Amygdala (tissue), 56 donors: Measurements from ENCODE around the gene CRTAC1.

Source experiments
- DNase-seq, 56 donors: peaks; one replicate each; lab custom pipeline; 2025; lab: John Stamatoyannopoulos, UW

CRTAC1 gene

GRCh38 chr10:97975598-97975997 lies 54.8 kb downstream of the CRTAC1 start:
- DNase-seq = no peak

- DNase-seq = peak in 30 of 56 donors; percentile 2 to 45 (median 18)
These were observed 55.6 kb downstream of the CRTAC1 start for GRCh38 chr10:97974526-97975525.

DNA sequence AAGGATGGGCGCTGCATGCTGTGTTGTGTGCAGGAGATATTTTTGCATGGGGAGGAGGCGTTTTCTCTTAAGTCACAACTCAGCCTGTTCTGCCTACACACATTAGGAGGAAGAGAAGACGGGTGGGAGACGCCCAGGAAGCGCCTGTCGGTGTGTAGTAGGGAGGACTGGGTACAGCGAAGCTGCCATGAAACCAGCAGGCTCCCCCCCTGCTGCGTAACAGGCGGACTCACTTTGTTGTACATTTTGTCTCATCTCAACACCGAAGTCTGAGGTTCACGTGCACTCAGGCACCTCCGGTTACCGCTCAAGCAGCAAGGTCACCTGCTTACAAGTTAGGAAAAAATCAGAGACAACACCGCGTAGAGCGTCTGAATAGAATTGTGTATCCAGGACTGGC lies 56.3 kb downstream of the CRTAC1 start:
- DNase-seq = peak in 28 of 56 donors; percentile 2 to 64 (median 18)

GRCh38 chr10:97969538-97970079 lies 60.8 kb downstream of the CRTAC1 start:
- no peak for DNase-seq

GRCh38 chr10:97964748-97965147 lies 65.7 kb downstream of the CRTAC1 start:
- no peak for DNase-seq

DNA sequence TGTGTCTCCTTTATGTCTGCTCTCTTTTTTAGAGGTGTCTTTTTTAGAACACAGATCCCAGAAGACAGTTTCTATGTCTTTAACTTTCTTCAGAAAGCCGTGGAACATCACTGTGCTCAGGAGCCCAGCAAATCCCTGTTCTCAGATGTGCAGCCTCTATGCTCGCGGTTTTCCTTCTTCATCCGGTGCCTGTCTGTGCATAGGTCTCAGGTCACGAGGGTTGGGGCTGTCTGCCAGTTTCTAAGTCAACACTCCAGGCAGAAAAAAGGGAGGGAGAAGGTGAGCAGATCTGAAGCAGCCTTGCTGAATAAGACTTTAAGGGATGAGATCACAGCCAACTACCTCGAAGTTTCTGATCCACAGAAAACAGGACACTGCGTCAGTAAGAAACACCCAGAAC lies 68.5 kb downstream of the CRTAC1 start:
- no peak for DNase-seq

- no peak for DNase-seq
These were observed 70.0 kb downstream of the CRTAC1 start for GRCh38 chr10:97960269-97961056.

DNA sequence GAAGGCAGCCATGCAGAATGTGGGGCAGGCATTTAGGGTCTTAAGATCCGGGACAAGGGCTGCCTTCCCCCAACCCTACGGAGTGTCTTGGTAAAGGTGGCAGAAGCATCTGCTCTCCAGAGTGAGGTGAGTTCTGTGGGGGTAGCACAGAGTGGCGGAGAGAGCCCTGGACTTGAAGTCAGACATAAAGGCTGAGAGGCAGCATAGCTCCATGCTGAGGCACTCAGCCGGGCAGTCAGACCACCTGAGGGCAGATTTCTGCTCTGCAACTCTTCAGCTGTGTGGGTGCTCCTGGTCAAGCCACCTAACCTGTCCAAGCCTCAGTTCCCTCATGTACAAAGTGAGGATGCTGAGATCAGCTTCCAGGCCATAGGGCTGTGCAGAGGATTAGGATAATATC lies 81.0 kb downstream of the CRTAC1 start:
- DNase-seq = no peak

GRCh38 chr10:97948822-97949221 lies 81.6 kb downstream of the CRTAC1 start:
- DNase-seq = no peak

GRCh38 chr10:97944772-97945171 lies 85.6 kb downstream of the CRTAC1 start:
- no peak for DNase-seq

- DNase-seq = no peak
These were observed 87.1 kb downstream of the CRTAC1 start for GRCh38 chr10:97943294-97943693.

- DNase-seq = no peak
These were observed 89.9 kb downstream of the CRTAC1 start for GRCh38 chr10:97940534-97940933.

GRCh38 chr10:97939446-97939990 lies 90.9 kb downstream of the CRTAC1 start:
- peak in 1 of 56 donors; percentile 12 for DNase-seq

GRCh38 chr10:97937928-97938327 lies 92.5 kb downstream of the CRTAC1 start:
- DNase-seq = no peak

DNA sequence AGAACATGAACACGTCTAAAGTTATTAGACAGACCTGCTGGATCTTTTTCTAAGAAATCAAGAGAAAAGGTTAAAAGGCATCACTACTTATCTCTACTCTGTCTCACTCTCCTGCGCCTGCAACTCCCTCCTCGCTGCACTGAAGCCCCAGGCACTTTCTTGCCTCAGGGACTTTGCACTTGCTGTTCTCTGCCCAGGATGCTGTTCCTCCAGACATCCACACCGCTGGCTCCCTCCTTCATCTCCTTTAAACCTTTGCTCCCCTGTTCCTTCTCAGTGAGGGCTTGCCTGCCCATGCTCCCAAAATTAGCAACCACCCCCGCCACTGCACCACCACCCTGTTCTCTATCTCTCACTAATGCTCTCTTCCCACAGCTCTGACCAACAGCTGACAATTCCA lies 93.4 kb downstream of the CRTAC1 start:
- no peak for DNase-seq

GRCh38 chr10:97936126-97936525 lies 94.3 kb downstream of the CRTAC1 start:
- DNase-seq = no peak

GRCh38 chr10:97932932-97933530 lies 97.4 kb downstream of the CRTAC1 start:
- DNase-seq = no peak

GRCh38 chr10:97931041-97931440 lies 99.4 kb downstream of the CRTAC1 start:
- DNase-seq = no peak

- DNase-seq = no peak
These were observed 101.5 kb downstream of the CRTAC1 start for GRCh38 chr10:97928897-97929296.

GRCh38 chr10:97927622-97928021 lies 102.8 kb downstream of the CRTAC1 start:
- DNase-seq = no peak
